ENCODE data around the gene CCDC149. TPM values are rescaled to one million over a fixed set of nuclear protein-coding genes. Genes with fewer than 3 reads are reported as not detected.

CCDC149 gene
- total and polyA plus RNA-seq, 2 donors (not counting 3 experiments of a cell fraction or from before 2014, with no cell fraction given) = 7.8 to 11.3 TPM

GRCh38 chr4:24805067-24805466 is 107.8 kb downstream of the CCDC149 start:
- no peaks in the 10 kb centered on the region for H3K79me2 ChIP-seq (ENCODE audit: control insufficient read depth, insufficient read depth, low read length)
- no peak for TF ChIP-seq GATA2 (IDR thresholded peaks at IDR 0.05; ENCODE audit: insufficient read depth, insufficient read length, low read depth, low read length)
- TF ChIP-seq POLR2AphosphoS5 (IDR thresholded peaks at IDR 0.05; ENCODE audit: insufficient read depth, low read depth, low read length) = no peak
- no peak for TF ChIP-seq CTCF (IDR thresholded peaks at IDR 0.05; ENCODE audit: extremely low read depth in 1 of 2, insufficient read depth in 1 of 2, low read depth in 1 of 2, low read length in 2 of 2)
- TF ChIP-seq POLR2A (IDR thresholded peaks at IDR 0.05; ENCODE audit: low read depth, low read length) = no peak
- TF ChIP-seq EZH2 (IDR thresholded peaks at IDR 0.05; ENCODE audit: borderline replicate concordance, low read depth, low read length, severe bottlenecking) = no peak
- TF ChIP-seq MYC (IDR thresholded peaks at IDR 0.05; ENCODE audit: low read depth, low read length) = no peak
- TF ChIP-seq FOS (IDR thresholded peaks at IDR 0.05; ENCODE audit: borderline replicate concordance, insufficient read depth, low read length) = no peak
- no peak for TF ChIP-seq JUN (IDR thresholded peaks at IDR 0.05; ENCODE audit: borderline replicate concordance, insufficient read depth, insufficient read length, low read depth)
- no peak for TF ChIP-seq MAX (IDR thresholded peaks at IDR 0.05; ENCODE audit: insufficient read depth, insufficient read length)
- CTCF ChIA-PET = interaction anchor here (1.5 kb wide), 1 partner anchor 9 kb away, joined by 3 read pairs; the partner anchor contains the start of gene SOD3
- no peak overlapping the region for H3K4me3 ChIP-seq (replicated peaks in 1 of 3; ENCODE audit: insufficient read depth in 1 of 3, low read depth in 1 of 3, low read length in 3 of 3)
- no peak for FAIRE-seq
- H3K4me1 ChIP-seq (ENCODE audit: control insufficient read depth, extremely low read depth, insufficient read depth, low read length) = no peaks in the 10 kb centered on the region
- H4K20me1 ChIP-seq (replicated peaks; ENCODE audit: control insufficient read depth, extremely low read depth, insufficient read depth, low read length) = no peaks in the 10 kb centered on the region
- no TSS peak for BruUV-seq (replicated peaks)
- H3K4me2 ChIP-seq (ENCODE audit: insufficient read depth, low read length) = no peak overlapping the region
- no peak overlapping the region for H3K27ac ChIP-seq (ENCODE audit: insufficient read depth, low read depth, low read length)
- H3K9me1 ChIP-seq (replicated peaks; ENCODE audit: control insufficient read depth, extremely low read depth, insufficient read depth, low read length) = no peaks in the 10 kb centered on the region
- H3K9ac ChIP-seq (replicated peaks; ENCODE audit: extremely low read depth, insufficient read depth, low read length) = no peak overlapping the region
- peaks cover 24% of the 10 kb centered on the region in 2 experiments for H3K27me3 ChIP-seq (ENCODE audit: control insufficient read depth in 2 of 2, insufficient read depth in 2 of 2, low read length in 2 of 2)
- no peak overlapping the region for H2AFZ ChIP-seq (ENCODE audit: low read depth, low read length)
- intact Hi-C loops (cut with micrococcal nuclease) = no loop called here
- no peaks in the 10 kb centered on the region for H3K9me3 ChIP-seq (replicated peaks; ENCODE audit: control insufficient read depth, insufficient read depth, low read length)
- POLR2A ChIA-PET = no interaction called here
- no peaks in the 10 kb centered on the region for H3K36me3 ChIP-seq (ENCODE audit: control insufficient read depth in 2 of 2, extremely low read depth in 1 of 2, insufficient read depth in 2 of 2, low read length in 2 of 2)
- dilution Hi-C loops (cut with MboI; ENCODE audit: extremely low pct_ligation_motif_present, low sequenced_read_pairs) = no loop called here
- DNase-seq (ENCODE audit: low read depth, low spot score) = no peak

All from endothelial cell of umbilical vein (primary cell).